Neural crest cell (in vitro differentiated cells): Measurements from ENCODE around the gene WWOX. TPM values are rescaled to one million over a fixed set of nuclear protein-coding genes. Genes with fewer than 3 reads are reported as not detected.
A peak's percentile ranks its signal among the peaks of the same experiment; 100 is the strongest.

Experiments used
- DNase-seq: peaks from one replicate; pipeline ENCODE4 v3.0.0; 2021; ENCODE audit warnings: low read depth, mixed read lengths, low spot score
- H3K27ac Mint-ChIP-seq: one replicate; pipeline ENCODE4 v1.8.0; 2021; ENCODE audit warnings: mild to moderate bottlenecking, mixed read lengths; ENCODE audit not compliant: unreplicated experiment
- H3K27me3 Mint-ChIP-seq: 2 replicates; pipeline ENCODE4 v1.8.0; 2021; ENCODE audit warnings: low read depth, mild to moderate bottlenecking, mixed read lengths
- H3K36me3 Mint-ChIP-seq: 2 replicates; pipeline ENCODE4 v1.8.0; 2021; ENCODE audit warnings: low read depth, mild to moderate bottlenecking, mixed read lengths
- H3K4me1 Mint-ChIP-seq: 2 replicates; pipeline ENCODE4 v1.8.0; 2021; ENCODE audit warnings: mixed read lengths
- H3K4me3 Mint-ChIP-seq: one replicate; pipeline ENCODE4 v1.8.0; 2021; ENCODE audit warnings: mild to moderate bottlenecking, mixed read lengths
- H3K9me3 Mint-ChIP-seq: 2 replicates; pipeline ENCODE4 v1.8.0; 2021; ENCODE audit warnings: mixed read lengths
- total RNA-seq: library from RNA; stranded (reverse); gene quantifications from 2 replicates; pipeline ENCODE4 v1.2.1, GENCODE V29; 2021
- TF ChIP-seq, protein P1 (sequence below): fragments of 200-600 bp; sonication (generic); conservative IDR thresholded peaks from 2 replicates; pipeline ENCODE4 v1.5.0; 2021; ENCODE audit warnings: antibody characterized with exemption, mild to moderate bottlenecking

WWOX gene
- total RNA-seq, 1 donor from 2014 or later = 30.5 TPM

DNA sequence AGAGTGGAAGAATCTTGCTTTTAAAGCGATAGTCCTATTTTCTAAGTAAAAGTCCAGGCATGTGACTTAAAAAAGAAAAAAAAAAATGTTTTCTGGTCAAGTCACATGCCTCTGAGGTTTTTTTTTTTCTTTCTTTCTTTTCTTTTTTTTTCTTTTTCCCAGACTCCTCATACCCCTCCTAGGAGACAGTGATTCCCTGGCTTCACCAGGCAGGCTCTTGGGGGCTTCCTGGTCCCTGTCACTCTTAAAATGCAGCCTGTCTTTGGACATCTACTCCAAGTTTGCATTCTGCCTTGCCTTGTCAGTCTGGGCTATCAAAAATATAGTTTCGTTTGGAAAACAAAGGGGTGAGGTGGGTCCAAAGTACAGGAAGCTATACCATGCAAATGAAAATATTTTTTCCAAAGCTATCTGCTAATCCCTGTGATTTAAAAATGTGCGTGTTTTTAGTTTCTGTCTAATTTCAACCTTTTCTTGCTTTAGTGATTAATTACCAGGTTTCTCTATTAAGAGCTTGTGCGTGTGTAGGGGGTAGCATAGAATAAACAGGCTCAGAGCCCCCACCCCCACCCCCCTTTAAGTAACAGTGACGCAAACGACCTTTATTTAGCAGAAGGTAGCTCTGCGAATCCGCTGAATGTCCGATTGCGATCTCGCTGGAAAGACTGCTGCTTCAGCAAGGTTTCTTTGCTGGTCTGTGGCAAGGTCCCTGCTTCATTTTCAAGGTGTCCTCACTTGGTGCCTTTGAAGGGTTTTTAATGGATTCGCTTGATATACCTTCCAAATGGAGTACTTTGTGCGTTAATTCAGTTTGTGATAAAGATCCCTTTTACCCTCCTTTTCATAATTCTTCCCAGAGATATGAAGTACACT lies 510.2 kb downstream of the WWOX start:
- H3K27ac Mint-ChIP-seq = no peak overlapping the region
- H3K36me3 Mint-ChIP-seq = peaks cover 3% of the 10 kb centered on the region
- peaks cover 61% of the 10 kb centered on the region for H3K4me1 Mint-ChIP-seq
- no peaks in the 10 kb centered on the region for H3K27me3 Mint-ChIP-seq
- DNase-seq = no peak
- H3K4me3 Mint-ChIP-seq = peak overlapping the region; percentile 52
- TF ChIP-seq, protein P1, sequence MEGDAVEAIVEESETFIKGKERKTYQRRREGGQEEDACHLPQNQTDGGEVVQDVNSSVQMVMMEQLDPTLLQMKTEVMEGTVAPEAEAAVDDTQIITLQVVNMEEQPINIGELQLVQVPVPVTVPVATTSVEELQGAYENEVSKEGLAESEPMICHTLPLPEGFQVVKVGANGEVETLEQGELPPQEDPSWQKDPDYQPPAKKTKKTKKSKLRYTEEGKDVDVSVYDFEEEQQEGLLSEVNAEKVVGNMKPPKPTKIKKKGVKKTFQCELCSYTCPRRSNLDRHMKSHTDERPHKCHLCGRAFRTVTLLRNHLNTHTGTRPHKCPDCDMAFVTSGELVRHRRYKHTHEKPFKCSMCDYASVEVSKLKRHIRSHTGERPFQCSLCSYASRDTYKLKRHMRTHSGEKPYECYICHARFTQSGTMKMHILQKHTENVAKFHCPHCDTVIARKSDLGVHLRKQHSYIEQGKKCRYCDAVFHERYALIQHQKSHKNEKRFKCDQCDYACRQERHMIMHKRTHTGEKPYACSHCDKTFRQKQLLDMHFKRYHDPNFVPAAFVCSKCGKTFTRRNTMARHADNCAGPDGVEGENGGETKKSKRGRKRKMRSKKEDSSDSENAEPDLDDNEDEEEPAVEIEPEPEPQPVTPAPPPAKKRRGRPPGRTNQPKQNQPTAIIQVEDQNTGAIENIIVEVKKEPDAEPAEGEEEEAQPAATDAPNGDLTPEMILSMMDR = no peak
- H3K9me3 Mint-ChIP-seq = peaks cover 5% of the 10 kb centered on the region

DNA sequence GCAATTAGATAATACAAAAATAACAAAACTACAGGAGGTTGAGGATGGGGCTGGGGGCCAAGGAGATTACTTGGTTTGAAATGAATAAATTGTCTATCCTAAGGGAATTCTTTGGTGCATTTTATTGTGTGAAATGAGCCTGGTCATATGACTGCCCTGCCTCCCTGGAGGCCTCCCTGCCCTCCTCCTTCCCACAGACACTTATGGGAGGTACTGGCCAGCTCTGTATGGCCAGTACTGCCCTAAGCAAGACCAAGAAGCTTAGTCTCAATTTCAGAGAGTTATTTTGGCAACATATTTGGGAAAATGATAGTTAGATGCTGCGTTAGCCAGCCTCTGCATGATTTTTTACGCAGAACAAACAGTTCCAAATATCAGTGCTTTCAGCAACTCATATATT lies 511.9 kb downstream of the WWOX start:
- H3K9me3 Mint-ChIP-seq = peaks cover 5% of the 10 kb centered on the region
- TF ChIP-seq, protein P1 = no peak
- no peak overlapping the region for H3K27ac Mint-ChIP-seq
- H3K4me1 Mint-ChIP-seq = peaks cover 45% of the 10 kb centered on the region
- no peaks in the 10 kb centered on the region for H3K27me3 Mint-ChIP-seq
- peaks cover 3% of the 10 kb centered on the region for H3K36me3 Mint-ChIP-seq
- H3K4me3 Mint-ChIP-seq = no peak overlapping the region
- no peak for DNase-seq

DNA sequence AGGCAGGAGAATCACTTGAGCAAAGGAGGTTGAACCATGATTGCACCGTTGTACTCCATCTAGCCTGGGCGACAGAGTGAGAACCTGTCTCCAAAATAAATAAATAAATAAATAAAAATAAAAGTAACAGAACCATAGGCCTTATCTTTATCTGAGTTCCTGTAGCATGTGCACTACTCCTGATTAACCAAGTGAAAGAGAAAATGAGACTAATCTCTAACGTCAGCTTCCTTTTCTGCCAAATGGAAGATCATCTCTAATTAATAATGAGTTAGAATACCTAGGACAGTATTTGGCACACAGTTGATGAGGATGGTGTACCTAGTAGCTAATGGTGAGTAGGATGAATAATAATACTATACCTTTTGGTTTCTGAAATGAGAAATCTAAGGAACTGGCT lies 520.4 kb downstream of the WWOX start:
- Mint-ChIP-seq H3K4me1 (no peaks in the 10 kb centered on the region), H3K27ac (no peak overlapping the region), H3K4me3 (no peak overlapping the region), H3K36me3 (no peaks in the 10 kb centered on the region), H3K27me3 (no peaks in the 10 kb centered on the region), H3K9me3 (no peaks in the 10 kb centered on the region)
- no peak for DNase-seq
- TF ChIP-seq, protein P1 = no peak

DNA sequence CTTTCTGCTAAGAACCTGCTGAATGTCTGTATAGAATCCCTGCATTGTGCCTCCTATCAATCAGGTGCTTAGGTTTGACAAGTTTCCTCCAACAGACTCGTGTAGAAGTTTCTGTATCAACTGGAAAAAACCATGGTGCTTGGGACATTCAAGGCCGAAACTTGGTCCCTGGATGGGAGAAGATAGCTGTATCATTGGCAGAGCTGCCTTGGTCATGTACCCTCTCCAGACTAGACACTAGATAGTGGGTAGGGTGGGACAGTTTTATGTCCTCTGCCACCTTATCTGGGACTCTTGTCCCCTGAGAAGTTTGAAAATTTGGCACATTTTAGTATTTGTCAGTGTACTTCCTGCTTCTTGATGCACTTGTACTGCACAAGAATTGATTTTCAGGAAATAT lies 520.8 kb downstream of the WWOX start:
- TF ChIP-seq, protein P1 = no peak
- H3K36me3 Mint-ChIP-seq = no peaks in the 10 kb centered on the region
- H3K9me3 Mint-ChIP-seq = no peaks in the 10 kb centered on the region
- DNase-seq = no peak
- no peaks in the 10 kb centered on the region for H3K27me3 Mint-ChIP-seq
- no peak overlapping the region for H3K27ac Mint-ChIP-seq
- no peak overlapping the region for H3K4me3 Mint-ChIP-seq
- H3K4me1 Mint-ChIP-seq = no peaks in the 10 kb centered on the region

DNA sequence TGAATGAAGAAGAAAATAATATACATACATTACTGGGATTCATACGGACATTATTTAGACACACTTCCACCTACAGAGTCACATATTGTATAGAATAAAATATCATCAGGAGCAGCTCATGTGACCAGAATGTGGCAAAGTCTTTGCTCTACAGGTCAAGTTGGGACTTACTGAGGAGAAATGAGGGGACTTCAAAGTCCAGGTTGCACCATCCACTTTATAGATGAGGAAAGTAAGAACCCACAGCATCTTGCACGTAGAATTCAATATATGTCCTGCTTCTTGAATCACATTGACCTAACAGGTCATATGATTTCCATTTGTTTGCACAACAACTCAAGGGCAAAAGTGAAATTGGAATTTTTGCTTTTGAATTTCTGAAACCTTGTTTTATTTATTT lies 524.3 kb downstream of the WWOX start:
- no peaks in the 10 kb centered on the region for H3K27me3 Mint-ChIP-seq
- H3K9me3 Mint-ChIP-seq = no peaks in the 10 kb centered on the region
- peaks cover 7% of the 10 kb centered on the region for H3K4me1 Mint-ChIP-seq
- H3K27ac Mint-ChIP-seq = no peak overlapping the region
- TF ChIP-seq, protein P1 = no peak
- no peak overlapping the region for H3K4me3 Mint-ChIP-seq
- H3K36me3 Mint-ChIP-seq = no peaks in the 10 kb centered on the region
- no peak for DNase-seq
